Measurements from ENCODE around the gene SPATA45.

SPATA45 gene

GRCh38 chr1:212827831-212828278 is 19.6 kb downstream of the SPATA45 start:
- no peak for DNase-seq

- no peak for DNase-seq
Observed at GRCh38 chr1:212827171-212827776, 20.2 kb downstream of the SPATA45 start.

GRCh38 chr1:212825798-212826452 is 21.5 kb downstream of the SPATA45 start:
- no peak for DNase-seq

DNA sequence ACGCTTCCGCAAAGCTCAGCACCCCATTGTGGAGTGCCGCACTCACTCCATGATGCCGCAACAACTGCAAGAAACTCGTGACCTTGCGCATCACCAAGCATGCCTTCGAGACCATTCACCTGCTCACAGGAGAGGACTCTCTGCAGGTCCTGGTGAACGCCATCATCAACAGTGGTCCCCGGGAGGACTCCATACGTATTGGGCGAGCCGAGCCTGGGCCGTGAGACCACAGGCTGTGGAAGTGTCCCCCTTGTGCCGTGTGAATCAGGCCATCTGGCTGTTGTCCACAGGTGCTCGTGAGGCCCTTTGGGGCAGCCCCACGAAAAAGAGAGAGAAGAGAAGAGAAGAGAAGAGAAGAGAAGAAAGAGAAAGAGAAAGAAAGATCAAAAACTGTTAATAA is 23.2 kb downstream of the SPATA45 start:
- DNase-seq, result no peak

DNA sequence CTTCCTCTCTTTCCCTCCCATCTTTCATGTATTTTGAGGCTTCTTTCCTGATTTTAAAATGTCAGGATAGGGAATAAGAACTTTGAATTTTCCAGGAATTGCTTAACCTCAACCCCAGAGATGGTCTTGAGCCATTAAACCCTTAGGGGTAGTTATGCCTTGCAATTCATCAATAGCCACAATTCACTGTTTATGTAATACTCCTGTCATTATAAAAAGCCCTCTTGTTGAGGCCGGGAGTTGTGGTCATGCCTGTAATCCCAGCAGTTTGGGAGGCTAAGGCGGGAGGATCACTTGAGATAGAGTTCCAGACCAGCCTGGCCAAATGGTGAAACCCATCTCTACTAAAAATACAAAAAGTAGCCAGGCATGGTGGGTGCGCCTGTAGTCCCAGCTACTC is 24.5 kb downstream of the SPATA45 start:
- no peak for DNase-seq

DNA sequence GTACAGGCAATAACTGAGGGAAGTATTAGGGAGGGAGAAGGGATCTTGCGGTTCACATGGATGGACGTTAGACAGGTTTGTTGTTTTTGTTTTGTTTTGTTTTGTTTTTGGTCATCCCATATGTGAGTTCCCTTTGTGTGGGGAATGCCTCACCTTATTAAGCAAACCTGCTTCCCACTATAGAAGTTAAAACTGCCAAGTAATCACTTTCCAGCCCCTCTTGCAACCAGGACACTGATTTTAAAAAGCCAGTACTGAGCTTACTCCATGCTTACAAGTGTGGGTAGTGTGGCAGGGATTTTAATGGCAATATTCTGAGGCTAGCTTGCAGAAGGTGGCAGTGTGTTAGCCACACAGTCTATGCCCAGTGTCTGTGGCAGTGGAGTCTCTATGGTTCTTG is 26.5 kb downstream of the SPATA45 start:
- DNase-seq, result no peak

- no peak for DNase-seq
Observed at GRCh38 chr1:212819726-212820125, 27.7 kb downstream of the SPATA45 start.

GRCh38 chr1:212816567-212817278 is 30.7 kb downstream of the SPATA45 start:
- no peak for DNase-seq

DNA sequence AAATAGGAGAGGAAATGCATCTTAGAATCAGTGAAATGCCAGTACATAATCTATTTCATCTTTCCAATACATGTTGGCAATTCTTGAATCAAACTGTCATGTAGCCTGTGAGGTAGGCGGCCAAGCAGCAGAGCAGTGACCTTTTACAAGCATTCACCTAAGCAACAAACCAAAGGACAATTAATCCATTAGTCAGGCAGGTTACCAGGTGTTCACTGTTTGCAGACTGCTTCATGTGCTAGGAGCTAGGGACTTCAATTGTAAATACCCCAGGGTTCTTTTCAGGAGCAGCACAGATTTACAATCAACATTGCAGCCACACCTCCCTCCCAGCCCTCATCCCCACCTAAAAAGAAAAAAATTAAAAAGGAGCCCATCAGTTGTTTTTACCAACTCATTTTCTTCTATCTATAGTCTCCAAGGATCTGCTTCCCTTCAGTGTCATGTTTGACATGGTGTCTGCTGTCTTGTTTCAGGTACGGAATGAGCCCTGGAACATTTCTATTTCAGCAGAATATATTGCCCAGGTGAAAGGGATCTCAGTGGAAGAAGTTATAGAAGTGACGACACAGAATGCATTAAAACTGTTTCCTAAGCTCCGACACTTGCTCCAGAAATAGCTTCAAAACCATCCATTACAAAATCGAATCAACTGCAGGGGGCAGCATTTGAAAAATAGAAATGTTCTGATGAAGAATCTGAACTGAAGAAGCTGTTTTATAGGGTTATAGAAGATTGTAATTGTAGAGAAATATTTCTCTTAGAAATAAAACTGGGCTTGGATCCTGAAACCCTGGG is 32.7 kb downstream of the SPATA45 start:
- DNase-seq, result peak; percentile 26

DNA sequence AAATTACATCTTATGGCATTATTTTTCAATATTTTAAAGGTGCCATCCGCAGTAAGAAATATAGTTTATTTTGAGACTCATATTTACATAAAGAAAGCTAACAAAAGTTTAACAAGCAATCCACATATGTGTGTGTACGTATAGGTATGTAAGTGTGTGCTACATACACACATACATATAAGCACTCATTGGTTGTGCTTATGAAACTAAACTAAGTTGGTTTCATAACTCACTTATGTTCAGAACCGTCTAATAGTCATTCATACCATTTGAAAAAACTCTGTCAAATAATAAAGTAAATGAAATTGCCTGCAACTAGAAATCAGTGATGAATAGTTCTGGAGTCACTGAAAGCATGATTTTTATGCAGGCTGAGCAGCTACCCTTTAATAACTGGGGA is 41.7 kb downstream of the SPATA45 start:
- no peak for DNase-seq

GRCh38 chr1:212797681-212798080 is 49.8 kb downstream of the SPATA45 start:
- DNase-seq, result no peak

DNA sequence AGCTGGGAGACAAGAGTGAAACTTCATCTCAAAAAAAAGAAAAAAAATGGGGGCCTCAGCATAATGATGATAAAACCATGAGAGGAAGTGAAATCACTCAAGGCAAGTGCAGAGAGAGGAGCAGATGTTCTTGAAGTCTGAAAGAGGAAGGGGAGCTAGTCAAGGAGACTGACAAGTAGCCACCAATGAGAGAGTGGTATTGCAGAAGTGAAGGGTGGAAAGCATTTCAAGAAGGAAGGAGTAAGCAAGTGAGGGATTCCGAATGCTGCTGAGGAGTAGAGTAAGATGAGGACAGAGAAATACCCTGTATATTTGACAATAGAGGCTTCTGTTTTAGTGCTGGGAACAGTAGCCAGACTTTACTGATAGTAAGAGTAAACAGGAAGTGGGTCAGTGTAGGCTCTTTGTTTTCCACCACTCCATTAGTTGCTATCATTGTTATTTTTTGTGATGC is 52.9 kb downstream of the SPATA45 start:
- DNase-seq, result peak; percentile 40

DNA sequence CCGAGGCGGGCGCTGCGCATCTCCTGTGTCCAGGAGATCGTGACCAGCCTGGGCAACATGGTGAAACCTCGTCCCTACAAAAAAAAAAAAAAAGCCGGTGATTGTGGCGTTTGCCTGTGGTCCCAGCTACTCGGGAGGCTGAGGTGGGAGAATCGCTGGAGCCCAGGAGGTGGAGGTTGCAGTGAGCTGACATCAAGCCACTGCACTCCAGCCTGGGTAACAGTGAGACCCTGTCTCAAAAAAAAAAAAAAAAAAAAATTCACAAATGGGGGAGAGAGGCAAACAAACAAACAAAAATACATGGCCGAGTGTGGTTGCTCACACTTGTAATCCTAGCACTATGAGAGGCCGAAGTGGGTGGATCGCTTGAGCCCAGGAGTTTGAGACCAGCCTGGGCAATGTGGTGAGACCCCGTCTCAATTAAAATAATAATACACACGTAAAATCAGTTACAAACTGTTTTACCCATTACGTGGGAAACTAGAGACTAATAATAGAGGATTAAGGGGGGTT is 55.0 kb downstream of the SPATA45 start:
- DNase-seq, result no peak

GRCh38 chr1:212791676-212792395 is 55.6 kb downstream of the SPATA45 start, which contains the start of the genes NSL1 and TATDN3:
NSL1 (minus strand) TSS chr1:212791777; CDS start chr1:212791763, 14 bp downstream.
TATDN3 (plus strand) TSS chr1:212791894; CDS start chr1:212791922, 28 bp downstream.
- peak; percentile 96 for DNase-seq

DNA sequence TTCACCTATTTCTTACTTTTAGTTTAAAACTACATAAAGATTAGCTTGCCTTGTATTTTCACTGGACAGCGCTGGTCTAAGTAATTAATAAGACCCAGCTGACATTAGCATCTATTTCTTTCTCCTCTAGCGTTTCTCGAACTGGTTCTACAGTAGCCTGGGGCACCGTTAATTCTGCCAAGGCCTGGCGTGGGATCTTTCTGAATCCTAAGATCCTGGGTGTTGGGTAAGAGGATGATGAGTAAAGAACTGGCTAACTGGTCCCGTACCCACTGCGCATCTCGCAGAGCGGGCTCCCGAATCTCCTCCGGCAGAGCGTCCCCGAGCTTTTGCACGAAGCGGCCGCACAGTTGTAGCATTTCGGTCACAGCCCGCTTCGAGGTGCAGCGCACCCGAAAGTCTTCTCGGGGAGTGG is 56.2 kb downstream of the SPATA45 start:
- no peak for DNase-seq

DNA sequence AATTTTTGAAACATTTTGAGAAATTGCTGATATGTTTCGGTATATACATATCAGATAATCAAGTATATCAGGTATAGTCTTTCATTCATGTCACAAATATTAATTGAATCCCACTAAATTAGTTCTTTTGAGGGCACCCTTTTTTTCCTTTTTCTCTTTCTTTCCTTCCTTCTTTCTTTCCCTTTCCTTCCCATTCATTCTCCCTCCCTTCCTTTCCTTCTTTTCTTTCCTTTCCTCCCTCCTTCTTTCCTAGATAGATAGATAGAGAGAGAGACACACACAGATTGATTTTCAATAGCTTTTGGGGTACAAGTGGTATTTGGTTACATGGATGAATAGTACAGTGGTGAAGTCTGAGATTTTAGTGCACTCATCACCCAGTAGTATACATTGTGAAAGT is 61.6 kb downstream of the SPATA45 start:
- no peak for DNase-seq

DNA sequence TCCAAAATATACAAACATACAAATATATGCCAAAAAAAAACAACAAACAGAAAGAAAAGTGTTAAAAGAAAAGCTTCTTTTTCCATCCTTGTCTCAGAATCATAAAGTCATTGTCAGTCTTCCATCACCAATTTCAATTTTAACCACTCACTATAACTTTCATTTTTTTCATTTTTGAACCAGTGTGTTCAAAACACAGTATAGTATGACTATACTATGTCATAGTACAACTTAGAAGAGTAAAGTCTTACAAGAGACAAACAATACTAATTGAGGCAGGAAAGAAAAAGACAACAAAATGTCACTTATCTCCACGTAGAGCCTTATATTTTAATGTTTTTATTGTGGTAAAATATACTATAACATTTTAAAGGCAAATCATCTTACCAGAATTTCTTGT is 63.5 kb downstream of the SPATA45 start:
- DNase-seq, result no peak

GRCh38 chr1:212782422-212783154 is 64.9 kb downstream of the SPATA45 start:
- DNase-seq, result peak; percentile 46

GRCh38 chr1:212781225-212781624 is 66.2 kb downstream of the SPATA45 start:
- no peak for DNase-seq

- DNase-seq, result no peak
Observed at GRCh38 chr1:212780759-212781158, 66.7 kb downstream of the SPATA45 start.
